HG02852 (cell line): Measurements from ENCODE around the gene NR2F1-AS1.
"Not testable (repeated sequence)": the region's sequence is repeated elsewhere in the genome, so short reads cannot be mapped to it uniquely, and the experiment has no call there.

Experiments used
- ATAC-seq: cut with Tn5 transposase; IDR thresholded peaks from one replicate; pipeline ENCODE4 v1.9.1; 2021; ENCODE audit warnings: mild to moderate bottlenecking, moderate library complexity; ENCODE audit not compliant: unreplicated experiment

Gene NR2F1-AS1

DNA sequence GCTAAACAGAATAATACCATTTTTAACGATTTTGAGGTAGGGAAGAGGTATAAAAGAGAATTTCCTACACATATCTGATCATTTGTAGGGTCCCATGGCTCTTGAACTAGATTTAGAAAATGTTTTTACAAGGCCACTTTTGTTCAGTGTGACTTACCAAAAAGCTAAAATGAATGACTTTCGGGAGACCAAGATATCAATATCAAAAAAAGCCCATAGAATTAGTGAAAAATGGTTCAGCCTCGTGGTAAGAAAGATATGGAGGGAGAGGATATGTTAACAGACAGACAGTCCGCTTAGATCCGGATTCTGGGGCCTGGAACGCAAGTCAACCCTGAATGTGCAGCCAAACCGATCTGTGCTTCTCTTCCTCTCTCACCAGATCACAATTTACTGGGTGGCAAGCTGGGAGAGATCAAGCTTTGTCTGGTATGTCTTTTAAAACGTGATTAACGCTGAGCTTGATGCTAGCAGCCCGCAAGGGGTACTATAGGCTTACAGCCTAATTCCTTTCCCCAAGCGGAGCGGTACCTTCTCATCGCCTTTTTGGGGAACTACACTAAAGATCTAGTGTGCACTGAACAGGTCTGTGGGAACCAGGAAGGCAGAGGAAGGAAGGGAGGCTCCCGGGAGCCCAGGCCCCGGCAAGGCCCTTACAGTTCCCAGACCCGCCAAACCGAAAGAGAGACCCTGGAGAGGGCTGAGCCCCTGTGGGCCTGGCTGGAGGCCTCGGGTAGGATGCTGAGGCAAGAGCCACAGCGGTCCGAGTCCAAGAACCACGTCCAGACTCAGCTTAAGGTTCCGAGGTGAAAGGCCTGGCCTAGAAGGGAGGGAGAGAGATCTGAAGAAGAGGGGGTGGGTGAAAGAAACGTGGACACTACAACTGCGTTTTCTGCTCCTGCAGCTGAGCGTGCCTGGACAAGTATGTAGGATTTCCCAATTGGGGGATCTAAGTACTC lies 2.9 kb downstream of the NR2F1-AS1 start:
- no peak for ATAC-seq

DNA sequence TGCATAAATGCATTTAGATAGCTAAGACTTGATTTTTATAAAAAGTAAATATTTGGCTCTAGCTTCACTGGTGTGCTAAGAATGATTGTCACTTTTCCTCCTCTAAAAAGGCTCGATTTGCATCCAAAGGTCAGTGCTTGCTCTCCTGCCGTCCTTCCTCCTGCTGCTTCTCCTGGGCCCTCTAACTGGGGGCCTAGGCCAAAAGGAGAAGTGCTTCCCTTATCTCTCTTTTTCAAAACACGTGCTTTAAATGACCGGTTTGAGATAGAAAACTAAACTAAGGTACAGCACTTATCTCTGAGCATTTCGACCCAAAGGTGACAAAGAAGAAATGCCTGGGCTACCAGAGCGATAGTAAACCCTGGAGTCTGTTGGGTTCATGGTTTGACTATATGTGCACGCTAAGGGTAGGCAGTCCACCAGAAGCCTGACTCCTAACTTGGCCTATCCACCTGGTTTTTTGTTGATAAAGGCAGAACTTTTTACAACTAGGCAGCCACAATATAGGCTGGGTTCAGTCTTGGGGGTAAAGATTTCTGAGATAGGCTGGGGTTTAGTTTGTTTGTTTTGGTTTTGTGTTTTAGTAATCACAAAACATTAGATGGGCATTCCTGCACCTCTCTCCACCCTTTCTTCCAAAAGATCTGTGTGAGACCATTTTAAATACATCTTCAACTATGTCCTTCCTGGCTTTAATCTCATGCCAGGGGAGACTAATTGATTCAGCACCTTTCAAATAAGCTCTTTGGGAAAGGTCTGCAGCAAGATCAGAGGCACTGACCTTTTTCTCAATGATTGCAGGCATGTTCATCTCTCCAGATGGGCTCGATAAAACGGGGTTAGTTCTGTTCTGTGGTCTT lies 3.8 kb downstream of the NR2F1-AS1 start:
- ATAC-seq, result no peak

DNA sequence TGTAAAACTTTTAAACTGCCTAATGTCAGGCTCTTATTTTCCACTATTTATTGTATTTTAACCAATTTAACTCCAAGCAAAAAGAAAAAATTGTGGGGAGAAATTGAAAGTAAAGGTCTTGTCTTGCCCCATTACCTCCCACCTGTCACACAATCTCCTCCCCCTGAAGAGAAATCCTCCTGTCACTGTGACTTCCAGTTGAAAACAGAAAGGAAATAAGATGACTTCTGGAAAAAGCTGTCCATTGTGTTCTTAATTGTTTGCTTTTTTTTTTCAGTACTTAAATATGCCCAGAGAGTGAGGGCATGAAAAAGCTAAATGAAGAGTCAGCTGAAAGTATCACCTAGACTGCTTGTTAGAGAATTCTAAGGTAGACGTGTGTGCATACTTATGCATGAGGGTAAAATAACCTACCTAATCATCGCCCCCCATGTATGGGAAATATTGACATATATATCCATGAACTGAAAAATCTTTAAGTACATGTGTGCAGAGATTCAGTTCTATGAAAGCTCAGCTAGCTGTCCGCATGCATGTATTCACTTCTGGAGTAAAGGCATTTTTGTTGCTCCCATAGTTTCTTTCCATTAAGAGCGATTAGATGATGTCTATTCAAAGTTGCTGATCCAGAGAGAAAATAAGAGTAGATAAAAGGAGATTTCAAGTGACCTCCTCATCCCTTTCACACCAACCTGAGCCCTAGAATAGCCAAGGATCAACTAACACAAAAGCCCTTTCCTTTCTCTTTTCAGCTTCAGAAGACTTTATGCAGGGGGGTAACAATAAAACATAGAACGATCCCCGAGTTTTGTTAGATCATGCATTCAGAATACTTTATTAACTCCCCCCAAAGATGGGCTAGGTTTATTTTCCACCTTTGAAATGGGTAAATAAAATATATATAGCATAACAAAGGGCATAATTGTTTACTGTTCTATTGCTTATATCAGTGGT lies 5.3 kb downstream of the NR2F1-AS1 start:
- no peak for ATAC-seq

DNA sequence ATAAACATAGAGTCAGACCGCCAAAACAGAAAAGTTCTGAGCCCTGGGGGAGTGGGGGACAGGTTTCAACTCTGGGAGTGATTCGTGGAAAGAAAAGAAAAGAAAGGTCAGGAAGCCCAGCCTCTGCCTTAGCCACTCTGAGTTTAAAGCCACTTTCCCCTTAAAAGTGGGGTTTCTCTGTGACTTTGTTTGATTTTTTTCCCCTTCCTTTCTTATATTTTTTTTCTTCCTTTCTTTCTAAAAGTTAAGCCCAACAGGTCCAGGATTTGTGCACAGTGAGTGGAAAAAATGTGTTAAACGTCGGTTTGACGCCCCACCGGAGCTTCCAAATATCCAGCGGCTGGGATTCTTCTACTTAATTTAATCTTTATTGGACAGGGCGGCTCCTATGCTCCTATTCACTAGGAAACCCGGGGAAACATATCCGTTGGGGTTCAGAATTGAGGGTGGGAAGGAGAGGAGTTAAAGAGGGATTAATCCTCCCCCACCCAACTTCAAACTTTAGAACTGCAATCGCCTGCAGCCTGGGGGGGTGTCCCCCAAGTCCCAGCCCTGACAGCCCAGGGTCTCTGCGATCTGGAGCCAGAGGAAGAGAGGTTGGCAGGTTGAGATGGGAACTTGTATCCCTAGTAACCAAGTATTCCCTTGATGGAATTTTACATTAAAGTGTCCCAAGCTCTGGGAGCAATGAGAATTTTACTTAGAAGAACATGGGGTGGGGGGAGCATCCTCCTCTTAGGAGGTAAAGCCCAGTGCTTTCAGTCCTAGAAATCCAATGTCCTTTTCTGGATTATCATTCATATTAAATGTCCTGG lies 6.3 kb downstream of the NR2F1-AS1 start:
- no peak for ATAC-seq

DNA sequence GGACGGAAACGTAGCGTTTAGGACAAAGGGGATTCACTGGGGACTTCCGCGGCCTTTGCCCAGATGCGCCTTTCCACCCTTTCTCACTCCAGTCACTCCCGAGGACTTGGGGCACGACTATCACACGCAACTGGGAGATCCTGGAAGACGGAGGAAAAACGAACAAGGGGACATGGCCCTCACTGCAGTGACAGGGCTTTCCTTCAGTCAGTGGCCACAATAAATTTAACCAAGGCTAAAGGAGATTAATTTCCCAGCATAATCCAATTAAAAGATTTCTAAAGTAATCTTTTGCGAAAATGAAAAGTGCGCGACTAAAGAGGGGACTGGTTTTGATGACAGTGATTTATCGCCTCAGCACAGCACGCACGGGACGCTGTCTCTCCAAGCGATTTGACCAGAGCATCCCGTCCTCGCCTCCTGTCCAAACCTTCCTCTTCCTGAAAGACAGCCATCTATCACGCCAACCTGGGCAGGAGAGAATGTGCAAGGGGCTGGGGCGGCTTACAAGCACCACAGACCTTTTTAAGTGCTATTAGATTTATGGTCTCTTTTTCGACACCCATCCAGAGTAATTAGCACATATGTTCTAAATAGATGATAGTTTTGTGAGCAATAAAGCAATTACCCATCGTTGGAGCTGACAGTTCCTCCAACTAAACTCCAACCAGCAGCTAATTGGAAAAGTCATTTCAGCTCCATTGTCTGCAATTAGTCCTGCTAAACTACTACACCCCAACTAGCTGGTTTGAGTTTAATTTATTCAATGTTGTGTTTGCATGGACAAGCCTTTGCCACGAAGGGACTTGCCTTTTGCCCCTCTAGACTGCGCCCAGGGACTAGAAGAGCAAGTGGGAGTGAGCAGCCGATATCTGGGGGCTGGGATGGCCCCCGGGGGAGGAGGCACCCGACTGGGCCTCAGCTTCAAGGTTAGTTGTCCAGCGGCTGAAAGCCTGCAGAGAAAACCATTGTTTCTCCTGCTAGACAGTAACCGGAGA lies 7.4 kb downstream of the NR2F1-AS1 start:
- no peak for ATAC-seq

DNA sequence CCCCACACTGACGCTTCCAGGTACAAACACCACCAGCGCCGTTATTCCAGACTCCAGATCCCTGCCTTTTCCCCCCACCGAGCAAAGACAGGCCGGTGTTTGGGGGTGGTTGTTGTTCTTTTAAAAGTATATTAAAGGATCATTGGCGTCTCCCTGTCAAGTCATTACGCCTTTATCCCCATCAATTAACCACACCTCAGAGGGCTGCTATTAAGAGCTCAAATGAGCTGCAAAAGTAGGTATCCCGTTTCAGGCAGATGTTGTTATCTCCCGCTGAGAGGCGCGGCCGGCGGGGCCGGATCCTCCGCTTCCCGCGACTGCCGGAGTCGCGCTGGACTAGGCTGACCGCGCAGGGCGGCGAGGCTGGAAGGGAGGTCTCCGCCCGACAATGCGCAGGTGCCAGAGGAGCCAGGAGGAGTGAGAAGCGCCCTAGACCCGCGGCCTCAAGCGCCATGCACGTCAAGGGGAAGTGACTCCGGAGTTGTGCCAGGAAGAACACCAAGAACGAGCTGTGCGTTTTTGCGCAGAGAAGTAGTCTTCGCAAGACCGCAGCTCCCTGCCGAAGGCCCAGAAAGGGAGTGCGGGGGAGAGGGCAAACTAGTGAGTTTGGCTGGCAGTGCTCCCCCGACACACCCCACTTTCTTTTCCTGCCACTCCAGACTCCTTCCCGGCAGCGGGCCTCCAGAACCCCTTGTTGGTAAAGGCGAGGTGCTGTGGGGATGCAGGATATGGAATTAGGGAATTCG lies 8.2 kb downstream of the NR2F1-AS1 start:
- no peak for ATAC-seq

DNA sequence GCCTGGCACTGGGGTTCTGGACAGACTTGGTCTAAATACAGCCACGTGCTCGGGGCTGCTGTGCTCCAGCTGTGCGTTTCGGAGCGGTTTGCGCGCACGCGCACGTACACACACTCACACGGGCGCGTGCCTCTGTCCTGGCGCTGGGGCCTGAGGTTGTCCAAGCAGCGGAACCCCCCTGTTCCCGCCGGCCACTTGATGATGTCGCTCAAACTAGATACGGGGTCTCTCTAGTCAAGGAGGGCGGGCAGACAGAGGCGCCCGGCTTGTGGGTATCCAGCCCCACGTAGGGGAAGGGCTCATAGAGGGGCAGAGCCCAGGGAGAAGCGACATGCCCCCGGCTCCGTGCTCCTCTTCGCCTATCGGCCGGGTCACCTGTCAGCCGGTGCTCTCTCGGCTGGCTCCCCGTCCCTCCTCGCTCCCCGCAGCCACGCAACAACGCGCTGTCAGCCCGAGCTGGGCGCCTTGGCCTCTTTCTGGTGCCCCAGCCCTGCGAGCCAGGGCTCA lies 8.9 kb downstream of the NR2F1-AS1 start:
- no peak for ATAC-seq

DNA sequence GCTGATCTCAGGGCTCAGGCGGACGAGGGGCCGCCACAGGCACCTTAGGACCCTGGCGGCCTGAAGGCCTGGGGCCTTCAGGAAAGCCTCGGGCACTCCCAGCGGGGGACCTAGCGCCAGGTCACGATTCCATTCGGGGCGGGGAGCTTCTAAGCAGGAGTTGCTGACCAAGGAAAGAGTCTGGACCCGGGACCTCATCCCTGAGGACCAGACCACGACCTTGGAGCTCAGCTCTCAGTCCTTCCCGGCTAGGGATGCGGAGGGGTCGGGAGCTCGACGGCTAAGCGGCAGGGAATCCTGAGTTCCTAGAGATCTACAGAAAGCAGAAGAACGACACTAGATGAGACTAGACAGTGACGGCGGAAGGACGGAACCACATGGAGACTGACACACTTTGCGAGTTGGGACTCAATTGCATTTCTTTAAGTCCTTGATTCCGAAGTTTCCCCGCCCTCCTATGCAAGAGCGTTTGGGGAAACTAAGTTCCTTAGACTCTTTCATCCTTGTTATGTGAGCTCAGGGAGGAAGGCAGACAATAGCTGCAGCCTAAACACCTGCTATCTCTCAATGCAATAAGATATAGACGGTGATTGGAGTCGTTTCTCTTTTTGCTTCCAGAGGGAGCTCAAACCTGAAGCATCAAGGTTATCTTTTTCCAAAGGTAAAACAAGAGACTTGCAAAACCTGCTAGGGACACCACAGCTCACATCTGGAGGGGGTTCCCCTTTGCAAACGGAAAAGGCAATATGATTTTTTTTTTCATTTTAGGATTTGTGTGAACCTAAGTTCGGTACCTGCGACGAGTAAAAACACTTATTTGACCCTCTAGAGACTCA lies 9.7 kb downstream of the NR2F1-AS1 start:
- ATAC-seq, result no peak

DNA sequence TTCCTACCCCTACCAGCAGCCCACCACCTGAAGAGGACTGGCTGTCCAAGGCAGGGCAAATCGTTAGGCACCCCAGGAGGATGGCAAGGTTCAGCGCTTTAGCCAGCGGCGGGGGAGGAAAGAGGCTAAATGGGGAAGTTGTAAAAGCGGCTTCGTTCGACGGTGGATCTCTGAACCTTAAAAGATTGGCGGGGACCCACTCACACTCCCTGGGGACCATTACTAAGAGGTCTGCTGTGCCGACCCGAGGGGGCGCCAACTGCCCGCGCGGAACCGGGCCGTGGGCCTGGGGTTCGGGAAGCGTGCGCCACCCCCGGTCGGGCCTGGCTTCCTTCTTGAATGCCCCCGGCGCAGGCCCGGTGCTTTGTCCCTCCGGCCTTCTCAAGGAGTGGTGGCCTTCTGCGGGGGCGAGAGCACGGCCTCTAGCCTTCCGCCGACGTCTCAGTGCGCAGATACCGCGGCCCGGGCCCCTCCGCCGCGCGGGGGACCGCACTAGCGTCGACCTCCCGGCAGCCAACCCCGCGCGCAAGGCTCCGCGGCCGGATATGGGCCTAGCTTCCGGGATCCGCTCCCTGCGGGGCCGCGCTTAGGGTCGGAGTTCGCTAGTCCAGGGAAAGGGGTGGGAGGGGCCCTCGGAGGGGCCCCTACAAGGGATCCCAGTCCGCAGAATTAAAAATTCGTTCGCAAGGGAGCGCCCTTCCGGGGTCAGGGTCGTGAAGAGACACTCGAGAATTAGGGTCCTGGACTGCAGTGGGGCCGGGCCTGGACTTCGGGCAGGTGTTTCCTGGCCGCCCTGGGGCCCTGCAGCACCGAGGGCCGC lies 10.5 kb downstream of the NR2F1-AS1 start:
- peak; percentile 51 for ATAC-seq

DNA sequence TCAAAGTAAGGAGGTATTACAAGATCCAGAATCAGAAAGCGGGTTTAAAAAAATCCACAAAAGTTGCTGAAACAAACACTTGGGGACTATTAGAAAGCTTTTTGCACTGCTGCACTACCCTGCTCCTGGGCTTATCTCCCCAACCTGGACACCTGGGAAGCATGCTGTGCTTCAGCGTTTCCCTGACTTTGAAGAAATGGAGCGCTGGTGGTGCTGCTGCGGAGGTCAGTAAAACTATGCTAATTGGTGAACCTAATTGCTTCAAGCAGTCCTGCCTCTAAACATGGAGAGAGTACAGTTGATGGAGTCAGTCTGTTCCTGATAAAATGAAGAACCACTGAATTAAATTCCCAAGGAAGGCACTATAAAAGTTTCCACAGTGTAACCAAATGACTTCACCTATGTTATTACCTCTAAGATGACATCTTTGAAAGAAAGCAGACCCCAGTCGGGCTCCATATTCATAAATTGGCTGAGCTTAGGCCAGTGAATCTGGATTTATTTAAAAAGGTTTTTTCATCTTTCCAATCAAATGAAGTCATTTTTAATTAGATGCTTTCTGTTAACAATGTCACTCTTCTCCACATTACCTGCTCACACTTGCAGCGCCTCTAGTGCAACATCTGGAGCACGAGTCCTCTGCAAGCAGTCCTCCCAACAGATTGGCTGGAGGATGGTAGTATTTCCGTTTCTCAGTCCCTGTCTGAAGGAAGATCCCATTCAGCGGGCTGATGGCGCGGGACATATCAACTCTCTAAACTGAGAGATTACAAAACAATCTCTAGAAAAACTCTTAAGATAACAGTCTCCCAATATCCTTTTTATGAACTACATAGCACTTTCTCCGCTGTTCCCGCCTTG lies 11.5 kb downstream of the NR2F1-AS1 start:
- ATAC-seq, result no peak

DNA sequence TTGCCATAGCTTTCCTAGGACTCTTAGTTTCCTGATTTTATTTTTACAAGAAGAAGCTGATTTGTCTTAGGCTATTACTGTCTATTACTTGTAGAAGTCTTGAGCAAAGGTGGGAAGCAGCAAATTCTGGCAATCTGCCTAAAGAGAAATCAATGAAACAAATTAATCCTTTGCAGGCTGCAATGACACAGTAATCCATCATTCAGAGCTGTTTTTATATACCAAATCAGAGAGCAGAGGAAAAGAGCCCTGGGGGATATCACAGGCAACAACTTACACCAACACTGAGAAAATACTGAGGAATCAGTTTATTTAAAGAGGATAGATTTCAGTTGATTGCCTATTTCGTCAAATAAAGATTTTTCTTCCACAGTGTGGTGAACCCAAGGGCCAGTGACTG lies 13.6 kb downstream of the NR2F1-AS1 start:
- ATAC-seq, result no peak

DNA sequence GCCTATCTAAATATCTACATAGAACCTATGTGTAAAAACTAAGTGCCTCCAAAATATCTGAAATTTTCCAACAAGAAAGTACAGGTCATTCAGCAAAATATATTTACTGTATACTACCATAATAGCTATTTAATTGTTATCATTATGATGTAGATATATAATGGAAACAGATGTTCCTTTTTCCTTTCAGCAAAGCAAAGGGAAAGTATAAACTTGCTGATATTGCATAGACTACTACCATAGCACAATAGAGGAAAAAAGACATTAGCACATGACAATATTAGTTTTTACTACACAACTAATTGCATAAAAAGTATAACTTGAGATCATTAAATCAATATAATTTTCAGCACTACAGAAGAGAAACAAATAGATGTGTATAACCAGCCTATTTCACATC lies 14.9 kb downstream of the NR2F1-AS1 start:
- ATAC-seq, result no peak

DNA sequence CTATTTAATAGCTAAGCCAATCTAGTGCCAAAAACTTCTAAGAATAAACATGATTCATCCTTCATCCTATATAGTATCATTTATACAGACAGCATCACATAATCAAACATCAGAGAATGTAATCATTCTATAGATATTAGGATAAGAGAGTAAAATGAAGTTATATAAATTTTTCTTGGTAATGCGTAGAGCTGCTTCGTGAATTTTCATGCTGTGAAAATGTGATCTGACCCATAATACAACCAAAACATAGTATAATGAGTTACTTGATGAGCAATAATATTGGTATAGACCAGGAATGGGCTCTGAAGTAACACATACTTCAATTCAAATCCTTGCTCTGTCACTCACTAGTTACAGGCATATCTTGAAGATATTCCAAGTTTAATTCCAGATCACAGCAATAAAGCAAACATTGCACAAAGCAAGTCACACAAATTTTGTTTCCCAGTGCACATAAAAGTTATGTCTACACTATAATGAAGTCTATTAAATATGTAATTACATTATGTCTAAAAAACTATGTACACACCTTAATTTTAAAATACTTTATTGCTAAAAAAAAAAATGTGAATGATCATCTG lies 23.9 kb downstream of the NR2F1-AS1 start:
- no peak for ATAC-seq

DNA sequence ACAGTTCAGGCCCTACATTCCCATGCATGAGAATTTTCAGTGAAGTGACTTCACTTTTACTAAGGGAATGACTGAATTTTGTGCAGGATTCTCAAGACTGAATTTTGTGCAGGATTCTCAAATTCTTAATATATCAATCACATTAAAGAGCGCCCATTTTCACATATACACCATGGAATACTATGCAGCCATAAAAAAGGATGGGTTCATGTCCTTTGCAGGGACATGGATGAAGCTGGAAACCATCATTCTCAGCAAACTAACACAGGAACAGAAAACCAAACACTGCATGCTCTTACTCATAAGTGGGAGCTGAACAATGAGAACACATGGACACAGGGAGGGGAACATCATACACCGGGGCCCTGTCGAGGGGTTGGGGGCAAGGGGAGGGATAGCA lies 31.4 kb downstream of the NR2F1-AS1 start:
- not testable (repeated sequence) for ATAC-seq

DNA sequence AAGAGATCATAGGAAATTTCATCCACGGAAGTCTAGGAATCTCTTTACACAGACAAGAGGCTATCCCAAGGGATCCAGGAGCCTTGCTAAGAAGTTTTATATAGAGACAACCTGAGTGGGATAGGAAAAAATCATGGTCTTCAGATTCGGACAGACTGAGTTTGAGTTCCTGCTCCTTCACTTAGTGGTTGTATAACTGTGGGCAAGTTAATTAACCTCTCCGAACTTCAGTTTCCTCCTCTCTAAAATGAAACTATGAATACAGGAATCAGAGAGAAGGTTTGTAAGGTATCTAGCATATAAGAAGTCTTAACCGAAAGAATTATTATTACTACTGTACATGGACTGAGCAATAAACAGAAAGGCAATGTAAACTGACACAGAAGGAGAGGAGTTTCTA lies 35.1 kb downstream of the NR2F1-AS1 start:
- ATAC-seq, result no peak
